PC-9 (cell line): ENCODE results near the gene MAD2L2. TPM values are rescaled to one million over a fixed set of nuclear protein-coding genes. Genes with fewer than 3 reads are reported as not detected.

Experiments
- BruUV-seq: library from RNA; stranded (reverse); fragments of 400-500 nt; replicated peaks from 2 replicates; lab custom pipeline; 2021; lab: Mats Ljungman, UMichigan
- CTCF ChIA-PET: fragments of 300-600 bp; sonication (Branson Sonifier 250); formaldehyde crosslinking; loops from one replicate; lab custom pipeline; 2022; ENCODE audit warnings: antibody characterized with exemption; lab: Charles Lee
- POLR2A ChIA-PET: fragments of 300-600 bp; sonication (Branson Sonifier 250); formaldehyde crosslinking; loops from one replicate; lab custom pipeline; 2022; ENCODE audit warnings: antibody characterized with exemption; ENCODE audit not compliant: unreplicated experiment; lab: Charles Lee
- DNase-seq, 2 experiments: peaks; one replicate each; pipeline versions ENCODE4 v3.0.0 to v3.0.0-alpha.2; 2015 to 2022; ENCODE audit warnings: mixed read lengths in 1 of 2
- H2AFZ ChIP-seq: fragments of 200-600 bp; sonication (generic); 2 replicates; pipeline ENCODE4 v1.8.1; 2017; ENCODE audit warnings: antibody characterized with exemption
- H3F3A ChIP-seq: fragments of 200-600 bp; sonication (generic); 2 replicates; pipeline ENCODE4 v1.8.1; 2017; ENCODE audit warnings: antibody characterized with exemption, mild to moderate bottlenecking, low read depth; ENCODE audit not compliant: insufficient read depth
- H3K27ac ChIP-seq: fragments of 200-600 bp; sonication (generic); 2 replicates; pipeline ENCODE4 v1.6.1; 2016; ENCODE audit warnings: mixed run types
- H3K27me3 ChIP-seq: fragments of 200-600 bp; sonication (generic); 2 replicates; pipeline ENCODE4 v1.6.1; 2016; ENCODE audit warnings: low read depth, mixed run types; ENCODE audit not compliant: insufficient read depth
- H3K36me3 ChIP-seq: fragments of 200-600 bp; sonication (generic); 2 replicates; pipeline ENCODE4 v1.6.1; 2016; ENCODE audit warnings: low read depth, mixed run types
- H3K4me1 ChIP-seq: fragments of 200-600 bp; sonication (generic); replicated peaks from 2 replicates; pipeline ENCODE4 v1.6.1; 2016; ENCODE audit warnings: mixed run types; ENCODE audit not compliant: insufficient read depth
- H3K4me2 ChIP-seq: fragments of 200-600 bp; sonication (generic); 2 replicates; pipeline ENCODE4 v1.6.1; 2017; ENCODE audit warnings: mixed run types
- H3K4me3 ChIP-seq: fragments of 200-600 bp; sonication (generic); 2 replicates; pipeline ENCODE4 v1.6.1; 2016; ENCODE audit warnings: mixed run types
- H3K79me2 ChIP-seq: fragments of 200-600 bp; sonication (generic); 2 replicates; pipeline ENCODE4 v1.6.1; 2017; ENCODE audit warnings: low read depth, mixed run types
- H3K9me2 ChIP-seq: fragments of 200-600 bp; sonication (generic); 2 replicates; pipeline ENCODE4 v1.8.1; 2017; ENCODE audit warnings: mild to moderate bottlenecking; ENCODE audit not compliant: insufficient read depth
- H3K9me3 ChIP-seq: fragments of 200-600 bp; sonication (generic); 2 replicates; pipeline ENCODE4 v1.8.1; 2016; ENCODE audit warnings: low read depth; ENCODE audit not compliant: insufficient read depth
- H4K20me1 ChIP-seq: fragments of 200-600 bp; sonication (generic); 2 replicates; pipeline ENCODE4 v1.8.1; 2017; ENCODE audit not compliant: insufficient read depth
- EZH2 ChIP-seq: fragments of 200-600 bp; sonication (generic); IDR thresholded peaks from 2 replicates; pipeline ENCODE4 v1.8.0; 2017; ENCODE audit warnings: antibody characterized with exemption, low read depth
- intact Hi-C: fragments of 100-400 bp; cut with micrococcal nuclease; formaldehyde crosslinking; loops from one replicate; pipeline ENCODE4 v1.10.0; 2022; ENCODE audit not compliant: unreplicated experiment
- total RNA-seq: library from RNA; stranded (reverse); gene quantifications from 2 replicates; pipeline ENCODE4 v1.2.3, GENCODE V29; 2021
- TF ChIP-seq, protein P1 (sequence below): fragments of 200-600 bp; sonication (generic); conservative IDR thresholded peaks from 2 replicates; pipeline ENCODE4 v1.6.1; 2017; ENCODE audit warnings: mixed run types, antibody characterized with exemption, mild to moderate bottlenecking, moderate library complexity

Gene MAD2L2
- total RNA-seq, 1 experiment from 2014 or later, result 52.9 TPM

DNA sequence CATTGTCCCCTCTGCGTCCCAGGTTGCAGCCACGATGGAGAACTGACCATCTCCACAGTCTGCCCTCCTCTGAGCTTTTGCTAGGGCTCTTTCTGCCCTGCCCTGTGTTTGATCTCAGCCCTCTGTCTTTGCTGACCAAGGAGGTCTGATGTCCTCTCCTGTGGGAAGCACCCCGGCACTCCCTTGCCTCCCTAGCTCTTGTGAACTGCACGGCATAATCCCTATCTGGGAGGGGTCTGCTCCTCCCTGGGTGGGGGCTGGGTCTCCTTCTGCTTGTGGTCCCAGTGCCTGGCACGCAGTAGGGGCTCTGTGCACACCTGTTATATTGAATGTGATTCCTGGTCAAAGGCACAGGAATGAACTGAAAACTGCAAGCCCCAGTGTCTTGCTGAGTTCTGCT is 13.0 kb upstream of the MAD2L2 start:
- TF ChIP-seq, protein P1, sequence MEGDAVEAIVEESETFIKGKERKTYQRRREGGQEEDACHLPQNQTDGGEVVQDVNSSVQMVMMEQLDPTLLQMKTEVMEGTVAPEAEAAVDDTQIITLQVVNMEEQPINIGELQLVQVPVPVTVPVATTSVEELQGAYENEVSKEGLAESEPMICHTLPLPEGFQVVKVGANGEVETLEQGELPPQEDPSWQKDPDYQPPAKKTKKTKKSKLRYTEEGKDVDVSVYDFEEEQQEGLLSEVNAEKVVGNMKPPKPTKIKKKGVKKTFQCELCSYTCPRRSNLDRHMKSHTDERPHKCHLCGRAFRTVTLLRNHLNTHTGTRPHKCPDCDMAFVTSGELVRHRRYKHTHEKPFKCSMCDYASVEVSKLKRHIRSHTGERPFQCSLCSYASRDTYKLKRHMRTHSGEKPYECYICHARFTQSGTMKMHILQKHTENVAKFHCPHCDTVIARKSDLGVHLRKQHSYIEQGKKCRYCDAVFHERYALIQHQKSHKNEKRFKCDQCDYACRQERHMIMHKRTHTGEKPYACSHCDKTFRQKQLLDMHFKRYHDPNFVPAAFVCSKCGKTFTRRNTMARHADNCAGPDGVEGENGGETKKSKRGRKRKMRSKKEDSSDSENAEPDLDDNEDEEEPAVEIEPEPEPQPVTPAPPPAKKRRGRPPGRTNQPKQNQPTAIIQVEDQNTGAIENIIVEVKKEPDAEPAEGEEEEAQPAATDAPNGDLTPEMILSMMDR, result no peak
- no peak for TF ChIP-seq EZH2
- Histone ChIP-seq H3K27me3 (peaks cover 13% of the 10 kb centered on the region), H3K9me2 (no peaks in the 10 kb centered on the region), H3K9me3 (no peaks in the 10 kb centered on the region), H2AFZ (no peak overlapping the region), H4K20me1 (no peaks in the 10 kb centered on the region), H3K27ac (no peak overlapping the region), H3K36me3 (no peaks in the 10 kb centered on the region), H3K4me1 (peaks cover 11% of the 10 kb centered on the region; the same call in 1 of the 2 replicates), H3K4me2 (no peak overlapping the region), H3K79me2 (no peaks in the 10 kb centered on the region), H3K4me3 (no peak overlapping the region), H3F3A (no peaks in the 10 kb centered on the region)
- BruUV-seq, result no TSS peak
- ChIA-PET CTCF (no interaction called here), POLR2A (no interaction called here)
- DNase-seq, result no peak
- intact Hi-C loops, result no loop called here

- TF ChIP-seq, protein P1, result no peak
- TF ChIP-seq EZH2, result no peak
- Histone ChIP-seq H3K36me3 (no peaks in the 10 kb centered on the region), H3K4me3 (no peak overlapping the region), H3K27me3 (peaks cover 13% of the 10 kb centered on the region), H3F3A (no peaks in the 10 kb centered on the region), H3K9me2 (no peaks in the 10 kb centered on the region), H3K27ac (no peak overlapping the region), H3K79me2 (no peaks in the 10 kb centered on the region), H3K4me2 (peak overlapping the region; percentile 44; the same call in 1 of the 2 replicates), H3K9me3 (no peaks in the 10 kb centered on the region), H2AFZ (no peak overlapping the region), H4K20me1 (no peaks in the 10 kb centered on the region), H3K4me1 (peaks cover 11% of the 10 kb centered on the region; the same call in 1 of the 2 replicates)
- peak; percentile 45 to 49 for DNase-seq
- ChIA-PET POLR2A (no interaction called here), CTCF (no interaction called here)
- no TSS peak for BruUV-seq
- intact Hi-C loops, result no loop called here
Measured at GRCh38 chr1:11693024-11693590, 12.2 kb upstream of the MAD2L2 start.

GRCh38 chr1:11691928-11692711 is 11.2 kb upstream of the MAD2L2 start:
- TF ChIP-seq, protein P1, result no peak
- TF ChIP-seq EZH2, result no peak
- no peaks in the 10 kb centered on the region for H3K9me2 ChIP-seq
- H3K27me3 ChIP-seq, result peaks cover 13% of the 10 kb centered on the region
- DNase-seq, result no peak
- intact Hi-C loops, result no loop called here
- no peaks in the 10 kb centered on the region for H3K79me2 ChIP-seq
- no peaks in the 10 kb centered on the region for H3F3A ChIP-seq
- H4K20me1 ChIP-seq, result no peaks in the 10 kb centered on the region
- no peak overlapping the region for H3K4me2 ChIP-seq
- no peaks in the 10 kb centered on the region for H3K36me3 ChIP-seq
- CTCF ChIA-PET, result no interaction called here
- H3K4me1 ChIP-seq, result peaks cover 11% of the 10 kb centered on the region; the same call in 1 of the 2 replicates
- BruUV-seq, result no TSS peak
- POLR2A ChIA-PET, result no interaction called here
- no peak overlapping the region for H3K4me3 ChIP-seq
- no peaks in the 10 kb centered on the region for H3K9me3 ChIP-seq
- H2AFZ ChIP-seq, result no peak overlapping the region
- H3K27ac ChIP-seq, result no peak overlapping the region
